Spleen (tissue), 7 donors: ENCODE data around the gene F2RL3.

Source experiments
- POLR2A ChIP-seq, 3 donors: fragments of 450-650 bp; IDR thresholded peaks; one replicate each; pipeline ENCODE4 v1.5.1; 2017; ENCODE audit warnings: antibody characterized with exemption in 3 of 3, mild to moderate bottlenecking in 1 of 3
- POLR2AphosphoS5 ChIP-seq, 3 donors: sonication (generic); formaldehyde crosslinking; IDR thresholded peaks; one replicate each; pipeline ENCODE4 v1.5.1; 2017; ENCODE audit warnings: antibody characterized with exemption in 3 of 3
- TF ChIP-seq, protein P1 (sequence below), 11 experiments: fragments of 200-600 bp in 7 of 11; fragments of 450-650 bp in 4 of 11; sonication (generic) in 4 of 11; IDR thresholded peaks in 8 of 11; conservative IDR thresholded peaks in 3 of 11; 1 replicate in 7 of 11; 2 replicates in 4 of 11; pipeline versions ENCODE4 v1.4.0 to v1.8.0; 2016 to 2021; ENCODE audit warnings: antibody characterized with exemption in 11 of 11, inconsistent platforms in 4 of 11, mild to moderate bottlenecking in 1 of 11
- donor health status: DM: no; HTN: no; CAD: no; lungs with moderate emphysema.
- donor health status: DM: no; HTN: no; CAD: no.
- donor health status: DM: no; HTN: no; CAD: no.

DNA sequence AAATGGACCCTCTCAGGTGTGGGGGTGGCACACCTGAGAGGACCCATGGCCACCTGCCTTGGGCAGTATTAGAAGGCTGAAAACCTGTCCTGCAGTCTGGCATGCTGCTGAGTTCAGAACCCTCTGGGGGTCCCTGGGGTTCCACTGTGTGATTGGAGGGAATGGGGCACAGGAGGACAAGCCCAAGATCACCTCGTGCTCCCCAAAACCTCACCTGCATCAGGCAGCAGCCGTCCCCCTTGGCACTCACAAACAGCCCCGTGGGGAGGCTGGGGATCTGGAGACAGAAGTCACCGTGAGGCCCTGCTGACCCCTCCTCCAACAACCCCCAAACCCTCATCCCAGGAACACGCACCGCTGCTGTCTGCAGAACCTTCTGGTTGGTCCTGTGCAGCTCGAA, 14.5 kb downstream of the F2RL3 start:
- TF ChIP-seq, protein P1, sequence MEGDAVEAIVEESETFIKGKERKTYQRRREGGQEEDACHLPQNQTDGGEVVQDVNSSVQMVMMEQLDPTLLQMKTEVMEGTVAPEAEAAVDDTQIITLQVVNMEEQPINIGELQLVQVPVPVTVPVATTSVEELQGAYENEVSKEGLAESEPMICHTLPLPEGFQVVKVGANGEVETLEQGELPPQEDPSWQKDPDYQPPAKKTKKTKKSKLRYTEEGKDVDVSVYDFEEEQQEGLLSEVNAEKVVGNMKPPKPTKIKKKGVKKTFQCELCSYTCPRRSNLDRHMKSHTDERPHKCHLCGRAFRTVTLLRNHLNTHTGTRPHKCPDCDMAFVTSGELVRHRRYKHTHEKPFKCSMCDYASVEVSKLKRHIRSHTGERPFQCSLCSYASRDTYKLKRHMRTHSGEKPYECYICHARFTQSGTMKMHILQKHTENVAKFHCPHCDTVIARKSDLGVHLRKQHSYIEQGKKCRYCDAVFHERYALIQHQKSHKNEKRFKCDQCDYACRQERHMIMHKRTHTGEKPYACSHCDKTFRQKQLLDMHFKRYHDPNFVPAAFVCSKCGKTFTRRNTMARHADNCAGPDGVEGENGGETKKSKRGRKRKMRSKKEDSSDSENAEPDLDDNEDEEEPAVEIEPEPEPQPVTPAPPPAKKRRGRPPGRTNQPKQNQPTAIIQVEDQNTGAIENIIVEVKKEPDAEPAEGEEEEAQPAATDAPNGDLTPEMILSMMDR (IDR thresholded peaks at IDR 0.05 in 8 of 11, conservative IDR thresholded peaks at IDR 0.05 in 3 of 11), result no peak
- no peak for TF ChIP-seq POLR2A (IDR thresholded peaks at IDR 0.05)
- no peak for TF ChIP-seq POLR2AphosphoS5 (IDR thresholded peaks at IDR 0.05)
